Skeletal muscle satellite cell (primary cell): ENCODE measurements around the gene TENM4.

ENCODE experiments used
- H3K27me3 ChIP-seq: 2 replicates; pipeline ENCODE4 v1.7.0; 2013; ENCODE audit warnings: low read length; ENCODE audit not compliant: control insufficient read depth, insufficient read depth
- H3K36me3 ChIP-seq: 2 replicates; pipeline ENCODE4 v1.7.0; 2013; ENCODE audit warnings: mild to moderate bottlenecking, control low read depth, low read length; ENCODE audit not compliant: insufficient read depth
- H3K4me1 ChIP-seq: 2 replicates; pipeline ENCODE4 v1.7.0; 2013; ENCODE audit warnings: low read length; ENCODE audit not compliant: control insufficient read depth, insufficient read depth
- H3K4me2 ChIP-seq: 2 replicates; pipeline ENCODE4 v1.7.0; 2013; ENCODE audit warnings: mild to moderate bottlenecking, low read length
- H3K4me3 ChIP-seq: 2 replicates; pipeline ENCODE4 v1.7.0; 2013; ENCODE audit warnings: low read length
- H3K9ac ChIP-seq: 2 replicates; pipeline ENCODE4 v1.7.0; 2013; ENCODE audit warnings: mild to moderate bottlenecking, low read depth, low read length, moderate library complexity
- H3K9me3 ChIP-seq: replicated peaks from 2 replicates; pipeline ENCODE4 v1.7.0; 2013; ENCODE audit warnings: mild to moderate bottlenecking, control low read depth, low read length

TENM4 gene

GRCh38 chr11:79273781-79274180 is 167.0 kb downstream of the TENM4 start:
- H3K27me3 ChIP-seq, result no peaks in the 10 kb centered on the region
- no peak overlapping the region for H3K9ac ChIP-seq
- H3K4me2 ChIP-seq, result no peak overlapping the region
- no peaks in the 10 kb centered on the region for H3K36me3 ChIP-seq
- no peaks in the 10 kb centered on the region for H3K9me3 ChIP-seq
- peaks cover 8% of the 10 kb centered on the region for H3K4me1 ChIP-seq
- no peak overlapping the region for H3K4me3 ChIP-seq

- peaks cover 4% of the 10 kb centered on the region for H3K4me1 ChIP-seq
Observed at GRCh38 chr11:79269611-79270307, 171.1 kb downstream of the TENM4 start.

DNA sequence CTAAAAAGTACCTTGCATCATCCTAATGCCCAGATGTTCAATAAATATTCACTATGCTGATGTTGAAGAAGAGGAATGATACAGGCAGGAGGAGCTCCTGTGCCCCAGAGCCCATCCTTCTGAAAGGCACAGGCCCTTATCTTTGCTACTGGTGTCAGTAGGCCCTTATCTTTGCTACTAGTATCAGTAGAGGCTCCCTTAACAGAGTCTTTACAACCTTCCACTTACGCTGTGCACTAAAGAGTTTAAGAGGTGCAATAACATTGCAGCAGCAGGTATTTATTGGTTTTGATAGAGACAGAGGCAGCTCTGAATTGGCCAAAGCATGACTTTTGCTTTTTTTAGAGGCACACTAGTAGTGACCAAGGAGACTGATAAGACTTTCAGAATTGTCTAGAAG is 174.4 kb downstream of the TENM4 start:
- Histone ChIP-seq H3K27me3 (no peaks in the 10 kb centered on the region), H3K4me3 (no peak overlapping the region), H3K4me2 (no peak overlapping the region), H3K36me3 (no peaks in the 10 kb centered on the region), H3K9ac (no peak overlapping the region), H3K9me3 (no peaks in the 10 kb centered on the region), H3K4me1 (peaks cover 8% of the 10 kb centered on the region)

More at GRCh38 chr11:79269611-79270307, 171.1 kb downstream of the TENM4 start:
- no peak overlapping the region for H3K4me2 ChIP-seq
- no peak overlapping the region for H3K9ac ChIP-seq
- no peak overlapping the region for H3K4me3 ChIP-seq
- no peaks in the 10 kb centered on the region for H3K27me3 ChIP-seq
- H3K36me3 ChIP-seq, result no peaks in the 10 kb centered on the region
- H3K9me3 ChIP-seq, result no peaks in the 10 kb centered on the region

- Histone ChIP-seq H3K36me3 (no peaks in the 10 kb centered on the region), H3K4me1 (peaks cover 8% of the 10 kb centered on the region), H3K4me2 (no peak overlapping the region), H3K4me3 (no peak overlapping the region), H3K9ac (no peak overlapping the region), H3K27me3 (no peaks in the 10 kb centered on the region), H3K9me3 (no peaks in the 10 kb centered on the region)
Observed at GRCh38 chr11:79265756-79266322, 175.0 kb downstream of the TENM4 start.

DNA sequence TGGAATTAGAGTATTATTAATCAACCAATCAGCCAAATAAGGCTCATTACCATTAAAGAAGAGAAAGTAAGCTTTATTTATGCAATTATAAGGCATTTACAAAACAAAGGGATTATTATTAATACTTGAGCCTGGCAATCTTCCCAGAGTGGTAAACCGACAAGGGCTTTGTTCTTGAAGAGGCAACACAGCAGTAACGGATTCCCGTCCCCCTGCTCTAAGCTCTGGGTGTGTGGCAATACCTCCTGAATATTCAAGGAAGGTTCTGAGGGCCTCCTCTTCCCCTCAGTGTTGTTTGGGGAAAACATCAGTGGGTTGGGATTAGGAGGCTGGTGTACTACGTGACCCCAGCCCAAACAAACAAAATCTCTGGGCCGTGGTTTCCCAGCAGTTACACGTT is 176.5 kb downstream of the TENM4 start:
- Histone ChIP-seq H3K9me3 (no peaks in the 10 kb centered on the region), H3K27me3 (no peaks in the 10 kb centered on the region), H3K4me3 (no peak overlapping the region), H3K4me2 (no peak overlapping the region), H3K9ac (no peak overlapping the region), H3K36me3 (no peaks in the 10 kb centered on the region), H3K4me1 (peaks cover 8% of the 10 kb centered on the region)

- Histone ChIP-seq H3K4me1 (peaks cover 8% of the 10 kb centered on the region), H3K4me3 (no peak overlapping the region), H3K9ac (no peak overlapping the region), H3K36me3 (no peaks in the 10 kb centered on the region), H3K9me3 (no peaks in the 10 kb centered on the region), H3K27me3 (no peaks in the 10 kb centered on the region), H3K4me2 (no peak overlapping the region)
Observed at GRCh38 chr11:79263001-79263400, 177.8 kb downstream of the TENM4 start.

DNA sequence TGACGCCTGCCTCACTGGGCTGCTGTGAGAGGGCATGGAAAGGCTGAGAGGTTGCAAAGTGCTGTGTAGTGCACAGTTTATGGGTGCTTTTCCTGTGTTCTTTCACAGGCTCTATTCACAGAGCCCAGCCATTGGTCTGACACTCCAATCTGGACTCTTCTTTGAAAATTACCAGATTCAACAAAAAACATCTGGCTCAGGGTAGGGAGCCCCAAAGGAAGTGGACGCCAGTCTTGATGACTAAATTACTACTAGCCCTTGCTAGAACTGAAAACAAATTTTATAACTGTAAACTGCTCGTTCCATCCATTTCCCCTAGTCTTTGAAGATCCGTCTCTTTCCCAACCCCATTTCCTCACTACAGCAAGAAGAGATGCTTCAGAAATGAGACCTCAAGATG is 178.6 kb downstream of the TENM4 start:
- no peaks in the 10 kb centered on the region for H3K27me3 ChIP-seq
- no peaks in the 10 kb centered on the region for H3K9me3 ChIP-seq
- peak overlapping the region; percentile 8 for H3K4me2 ChIP-seq
- no peak overlapping the region for H3K9ac ChIP-seq
- no peaks in the 10 kb centered on the region for H3K36me3 ChIP-seq
- peaks cover 8% of the 10 kb centered on the region for H3K4me1 ChIP-seq
- H3K4me3 ChIP-seq, result no peak overlapping the region

GRCh38 chr11:79261684-79262083 is 179.1 kb downstream of the TENM4 start:
- Histone ChIP-seq H3K4me2 (no peak overlapping the region), H3K9me3 (no peaks in the 10 kb centered on the region)

DNA sequence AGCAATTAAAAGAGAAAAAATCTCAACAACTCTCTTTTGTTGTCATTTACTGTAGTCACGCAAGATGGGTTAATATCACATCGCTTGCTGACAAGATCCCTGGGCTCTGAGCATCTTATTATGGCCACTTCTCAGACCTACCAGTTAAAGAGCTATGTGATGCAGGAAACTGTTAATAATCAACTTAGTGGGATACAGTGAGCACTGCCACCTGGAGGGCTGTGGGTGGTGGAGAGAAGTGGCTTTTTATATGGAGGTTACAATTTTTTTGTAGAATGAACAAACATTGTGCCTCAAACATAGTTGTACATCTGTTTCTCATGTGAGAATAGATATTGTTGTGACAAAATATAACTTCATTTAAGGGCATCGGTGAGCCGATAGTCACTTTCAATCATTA is 181.0 kb downstream of the TENM4 start:
- Histone ChIP-seq H3K4me3 (no peak overlapping the region), H3K9ac (no peak overlapping the region), H3K27me3 (no peaks in the 10 kb centered on the region), H3K4me2 (no peak overlapping the region), H3K4me1 (peaks cover 8% of the 10 kb centered on the region), H3K36me3 (no peaks in the 10 kb centered on the region), H3K9me3 (no peaks in the 10 kb centered on the region)

More at GRCh38 chr11:79261684-79262083, 179.1 kb downstream of the TENM4 start:
- Histone ChIP-seq H3K36me3 (no peaks in the 10 kb centered on the region), H3K4me1 (peaks cover 8% of the 10 kb centered on the region), H3K9ac (no peak overlapping the region), H3K4me3 (no peak overlapping the region), H3K27me3 (no peaks in the 10 kb centered on the region)

DNA sequence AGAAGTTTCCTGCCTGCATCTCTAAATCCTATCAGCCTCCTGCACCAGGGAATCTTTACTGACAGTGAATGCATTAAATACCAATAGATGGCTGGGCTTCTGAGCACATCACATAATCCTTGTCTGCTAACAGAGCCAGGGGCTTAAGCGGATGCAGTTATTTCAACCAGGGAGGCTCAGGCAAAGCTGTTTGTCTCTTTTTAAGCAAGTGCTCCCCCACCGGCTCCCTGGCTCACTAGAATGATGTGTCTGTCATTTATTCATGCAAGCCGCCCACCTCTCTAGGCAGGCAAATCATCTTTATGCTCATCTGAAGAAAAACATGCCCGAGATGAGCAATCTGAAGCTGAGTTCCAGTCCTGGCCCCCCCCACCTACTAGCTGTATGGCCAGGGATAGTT is 182.3 kb downstream of the TENM4 start:
- H3K4me3 ChIP-seq, result no peak overlapping the region
- H3K4me1 ChIP-seq, result peaks cover 8% of the 10 kb centered on the region
- no peaks in the 10 kb centered on the region for H3K9me3 ChIP-seq
- H3K4me2 ChIP-seq, result no peak overlapping the region
- H3K9ac ChIP-seq, result no peak overlapping the region
- H3K36me3 ChIP-seq, result no peaks in the 10 kb centered on the region
- H3K27me3 ChIP-seq, result no peaks in the 10 kb centered on the region

- Histone ChIP-seq H3K4me3 (no peak overlapping the region), H3K27me3 (no peaks in the 10 kb centered on the region), H3K36me3 (no peaks in the 10 kb centered on the region), H3K9ac (no peak overlapping the region), H3K4me1 (no peaks in the 10 kb centered on the region), H3K9me3 (no peaks in the 10 kb centered on the region), H3K4me2 (no peak overlapping the region)
Observed at GRCh38 chr11:79255965-79256364, 184.9 kb downstream of the TENM4 start.

DNA sequence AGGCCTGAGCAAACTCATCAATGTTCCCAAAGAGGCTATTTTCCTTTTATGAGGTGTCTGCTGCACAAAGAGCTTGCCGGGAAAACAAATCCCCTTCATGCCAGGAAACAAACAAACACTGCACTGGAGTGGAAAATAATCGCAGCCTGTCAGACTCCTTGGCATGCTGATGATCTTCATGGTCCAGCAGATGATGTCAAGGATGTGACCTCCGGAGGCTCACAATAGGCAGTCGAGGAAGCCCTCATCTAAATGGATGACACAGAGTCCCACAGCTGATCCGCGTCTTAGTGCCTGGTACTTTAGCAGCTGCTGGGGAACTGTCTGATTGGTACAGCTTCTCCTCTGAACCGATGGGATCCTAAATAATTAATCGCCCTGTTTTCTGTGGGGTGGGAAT is 187.6 kb downstream of the TENM4 start:
- Histone ChIP-seq H3K9ac (no peak overlapping the region), H3K4me3 (no peak overlapping the region), H3K4me2 (no peak overlapping the region), H3K36me3 (no peaks in the 10 kb centered on the region), H3K27me3 (no peaks in the 10 kb centered on the region), H3K9me3 (no peaks in the 10 kb centered on the region), H3K4me1 (peaks cover 4% of the 10 kb centered on the region)
